LoVo (cell line): ENCODE results near the gene GDA.

Experiments used
- DNase-seq: peaks from one replicate; pipeline ENCODE4 v3.0.0-alpha.2; 2016; ENCODE audit warnings: low spot score

GDA gene

GRCh38 chr9:72149231-72149975, at the start of gene GDA:
TSS of gene GDA (plus strand) at chr9:72149440. CDS start at chr9:72149560, 120 bp downstream.
- DNase-seq, result peak; percentile 79

- no peak for DNase-seq
These were observed 46.7 kb upstream of the GDA start for GRCh38 chr9:72102520-72102919.

- no peak for DNase-seq
These were observed 36.2 kb upstream of the GDA start for GRCh38 chr9:72113056-72113455.

GRCh38 chr9:72119853-72120252, 29.4 kb upstream of the GDA start:
- DNase-seq, result no peak

- DNase-seq, result no peak
These were observed 24.3 kb upstream of the GDA start for GRCh38 chr9:72124947-72125346.

- DNase-seq, result peak; percentile 64
These were observed 21.5 kb upstream of the GDA start for GRCh38 chr9:72127753-72128152.

- no peak for DNase-seq
These were observed 20.7 kb upstream of the GDA start for GRCh38 chr9:72128526-72128925.

GRCh38 chr9:72129271-72130156, 19.7 kb upstream of the GDA start:
- DNase-seq, result peak; percentile 81

- DNase-seq, result no peak
These were observed 18.9 kb upstream of the GDA start for GRCh38 chr9:72130321-72130720.

GRCh38 chr9:72131206-72131605, 18.0 kb upstream of the GDA start:
- no peak for DNase-seq

GRCh38 chr9:72132052-72132451, 17.2 kb upstream of the GDA start:
- peak; percentile 61 for DNase-seq

GRCh38 chr9:72133365-72134035, 15.7 kb upstream of the GDA start:
- no peak for DNase-seq

GRCh38 chr9:72134801-72135200, 14.4 kb upstream of the GDA start:
- no peak for DNase-seq

GRCh38 chr9:72137697-72138365, 11.4 kb upstream of the GDA start:
- no peak for DNase-seq

GRCh38 chr9:72139226-72139625, 10.0 kb upstream of the GDA start:
- DNase-seq, result peak; percentile 81

GRCh38 chr9:72140586-72140985, 8.7 kb upstream of the GDA start:
- DNase-seq, result peak; percentile 89

- DNase-seq, result no peak
These were observed 7.8 kb upstream of the GDA start for GRCh38 chr9:72141484-72141883.

- DNase-seq, result no peak
These were observed 4.3 kb upstream of the GDA start for GRCh38 chr9:72144756-72145492.

GRCh38 chr9:72145733-72146505, 3.3 kb upstream of the GDA start:
- no peak for DNase-seq

- DNase-seq, result no peak
These were observed 1.6 kb upstream of the GDA start for GRCh38 chr9:72147676-72148075.

GRCh38 chr9:72150127-72150526, 887 bp downstream of the GDA start:
- DNase-seq, result no peak
